ENCODE measurements around the gene CLMN. TPM values are rescaled to one million over a fixed set of nuclear protein-coding genes. Genes with fewer than 3 reads are reported as not detected.

The CLMN gene
- total and polyA plus RNA-seq, 2 of the 8 experiments (the other 6 are each of a cell fraction or from before 2014, with no cell fraction given): 1.6 to 8.2 TPM

DNA sequence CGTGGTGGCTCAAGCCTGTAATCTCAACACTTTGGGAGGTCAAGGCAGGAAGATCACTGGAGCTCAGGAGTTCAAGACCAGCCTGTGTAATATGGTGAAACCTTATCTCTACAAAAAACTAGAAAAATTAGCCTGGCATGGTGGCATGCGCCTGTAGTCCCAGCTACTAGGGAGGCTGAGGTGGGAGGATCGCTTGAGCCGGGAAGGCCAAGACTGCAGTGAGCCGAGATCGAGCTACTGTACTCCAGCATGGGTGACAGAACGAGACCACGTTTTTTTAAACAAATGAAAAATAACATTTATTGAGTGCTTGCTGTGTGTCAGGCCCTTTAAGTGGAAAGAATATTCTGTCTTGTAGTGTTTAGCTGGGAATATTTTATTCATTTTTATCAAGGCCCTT is 26.6 kb upstream of the CLMN start:
- no peak overlapping the region; the same call in 1 of the 2 replicates for H4K8ac ChIP-seq (ENCODE audit: extremely low read depth, insufficient read depth, low read length)
- no peaks in the 10 kb centered on the region for H3K79me2 ChIP-seq (ENCODE audit: control insufficient read depth in 1 of 2, insufficient read depth in 2 of 2, low read length in 2 of 2)
- no peak overlapping the region for H4K5ac ChIP-seq (ENCODE audit: insufficient read length, low read depth, low read length)
- H3K4ac ChIP-seq (replicated peaks; ENCODE audit: insufficient read length, low read depth, low read length): no peak overlapping the region
- H3K18ac ChIP-seq (ENCODE audit: extremely low read depth, low read length): no peak overlapping the region
- H3K14ac ChIP-seq (ENCODE audit: insufficient read length): no peak overlapping the region
- POLR2A ChIA-PET (ENCODE audit: partially characterized antibody): interaction anchor here (0.8 kb wide), 1 partner anchor 81 kb away, joined by 3 read pairs; no protein-coding TSS in a partner anchor
- H2AK5ac ChIP-seq (ENCODE audit: low read depth, low read length): no peak overlapping the region
- H2AFZ ChIP-seq (ENCODE audit: low read length): no peak overlapping the region
- H3K27me3 ChIP-seq (replicated peaks in 1 of 4; ENCODE audit: control insufficient read depth in 3 of 4, extremely low read depth in 1 of 4, insufficient read depth in 3 of 4, low read length in 3 of 4): no peaks in the 10 kb centered on the region
- no peak overlapping the region for H2BK20ac ChIP-seq (ENCODE audit: low read length)
- CTCF ChIA-PET (ENCODE audit: partially characterized antibody): interaction anchor here (0.9 to 5.5 kb wide), 6 partner anchors 9 to 229 kb away, joined by 3 to 39 read pairs (median 8); no protein-coding TSS in a partner anchor
- no peak overlapping the region for H3K9ac ChIP-seq (replicated peaks in 1 of 4; ENCODE audit: extremely low read depth in 1 of 4, low read depth in 3 of 4, low read length in 3 of 4)
- FAIRE-seq (no peak), DNase-seq (ENCODE audit: low read depth in 1 of 2, low spot score in 2 of 2) (no peak)
- H3K4me2 ChIP-seq (ENCODE audit: insufficient read depth in 1 of 2, low read depth in 2 of 2, low read length in 2 of 2): no peak overlapping the region
- no peak overlapping the region for H2BK5ac ChIP-seq (ENCODE audit: low read depth, low read length)
- H2BK15ac ChIP-seq (ENCODE audit: low read length): no peak overlapping the region
- no peak overlapping the region for H3K56ac ChIP-seq (replicated peaks; ENCODE audit: insufficient read length, low read depth, low read length)
- no peaks in the 10 kb centered on the region for H3K36me3 ChIP-seq (ENCODE audit: control insufficient read depth in 2 of 4, insufficient read depth in 4 of 4, low read length in 3 of 4)
- H3K23me2 ChIP-seq (ENCODE audit: low read depth, low read length): no peaks in the 10 kb centered on the region; the same call in 1 of the 2 replicates
- 93% methylated on average over 8 of the region's 8 CpGs; no CpG with 5 or more reads in 1 of the 2 experiments for WGBS, 2 experiments (ENCODE audit: extremely low coverage in 1 of 2, insufficient coverage in 1 of 2, insufficient read length in 1 of 2, insufficient replicate concordance in 2 of 2, low coverage in 1 of 2, low lambda C conversion rate in 2 of 2, missing lambda C conversion rate in 1 of 2)
- no peak overlapping the region for H3K23ac ChIP-seq (ENCODE audit: insufficient read length)
- H3K4me1 ChIP-seq (replicated peaks in 1 of 4; ENCODE audit: control insufficient read depth in 3 of 4, insufficient read depth in 4 of 4, low read length in 3 of 4): no peaks in the 10 kb centered on the region
- H3K27ac ChIP-seq (ENCODE audit: low read depth, low read length): no peak overlapping the region
- H3K79me1 ChIP-seq (ENCODE audit: low read depth, low read length): no peaks in the 10 kb centered on the region
- H2BK12ac ChIP-seq (ENCODE audit: low read depth, low read length): no peak overlapping the region
- H4K20me1 ChIP-seq (replicated peaks in 1 of 2; ENCODE audit: control insufficient read depth in 1 of 2, insufficient read depth in 2 of 2, low read length in 2 of 2): no peaks in the 10 kb centered on the region
- no peak overlapping the region for H3K4me3 ChIP-seq (ENCODE audit: extremely low read depth in 1 of 4, insufficient read depth in 2 of 4, low read depth in 3 of 4, low read length in 4 of 4)
- H3K9me3 ChIP-seq (ENCODE audit: insufficient read depth in 2 of 2, low read depth in 1 of 2, low read length in 1 of 2): no peaks in the 10 kb centered on the region
- H4K91ac ChIP-seq (replicated peaks; ENCODE audit: insufficient read length, low read length): no peak overlapping the region
- TF ChIP-seq JUN (IDR thresholded peaks at IDR 0.05; ENCODE audit: low read depth, low read length): no peak
- TF ChIP-seq, protein P1, sequence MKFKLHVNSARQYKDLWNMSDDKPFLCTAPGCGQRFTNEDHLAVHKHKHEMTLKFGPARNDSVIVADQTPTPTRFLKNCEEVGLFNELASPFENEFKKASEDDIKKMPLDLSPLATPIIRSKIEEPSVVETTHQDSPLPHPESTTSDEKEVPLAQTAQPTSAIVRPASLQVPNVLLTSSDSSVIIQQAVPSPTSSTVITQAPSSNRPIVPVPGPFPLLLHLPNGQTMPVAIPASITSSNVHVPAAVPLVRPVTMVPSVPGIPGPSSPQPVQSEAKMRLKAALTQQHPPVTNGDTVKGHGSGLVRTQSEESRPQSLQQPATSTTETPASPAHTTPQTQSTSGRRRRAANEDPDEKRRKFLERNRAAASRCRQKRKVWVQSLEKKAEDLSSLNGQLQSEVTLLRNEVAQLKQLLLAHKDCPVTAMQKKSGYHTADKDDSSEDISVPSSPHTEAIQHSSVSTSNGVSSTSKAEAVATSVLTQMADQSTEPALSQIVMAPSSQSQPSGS (IDR thresholded peaks at IDR 0.05; ENCODE audit: low read length): no peak
- no peak for TF ChIP-seq BACH1 (IDR thresholded peaks at IDR 0.05; ENCODE audit: low read length)
- TF ChIP-seq ASH2L (IDR thresholded peaks at IDR 0.05; ENCODE audit: low read length): no peak
- no peak for TF ChIP-seq YY1 (IDR thresholded peaks at IDR 0.05; ENCODE audit: low read depth, low read length)
- no peak overlapping the region for H2BK120ac ChIP-seq (replicated peaks; ENCODE audit: low read depth, low read length)

All from H1 (cell line).